Measurements from ENCODE around the gene SLC2A5.

The SLC2A5 gene

DNA sequence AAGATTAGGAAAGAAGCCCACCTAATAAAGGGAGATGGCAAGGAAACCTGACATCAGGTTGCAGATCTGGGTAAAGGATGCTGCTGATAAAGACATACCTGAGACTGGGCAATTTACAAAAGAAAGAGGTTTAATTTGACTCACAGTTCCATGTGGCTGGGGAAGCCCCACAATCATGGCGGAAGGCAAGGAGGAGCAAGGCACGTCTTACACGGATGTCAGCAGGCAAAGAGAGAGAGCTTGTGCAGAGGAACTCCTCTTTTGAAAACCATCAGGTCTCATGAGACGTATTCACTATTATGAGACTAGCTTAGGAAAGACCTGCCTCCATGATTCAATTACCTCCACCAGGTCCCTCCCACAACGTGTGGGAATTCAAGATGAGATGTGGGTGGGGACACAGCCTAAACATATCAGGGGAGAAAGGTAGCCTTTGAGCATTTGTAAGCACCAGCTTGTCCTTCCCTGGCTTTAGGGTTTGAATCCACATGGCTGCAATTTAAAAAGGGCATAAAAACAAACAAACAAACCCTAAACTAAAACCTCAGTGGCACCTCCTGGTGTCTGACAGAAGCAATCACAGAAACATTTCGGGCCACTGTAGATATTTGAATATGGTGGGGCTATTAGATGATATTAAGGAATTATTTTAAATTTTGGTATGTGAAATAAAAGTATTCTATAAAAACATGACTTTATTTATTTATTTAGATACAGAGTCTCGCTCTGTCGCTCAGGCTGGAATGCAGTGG lies 76.3 kb downstream of the SLC2A5 start:
- H3K27ac ChIP-seq: no peak overlapping the region
- TF ChIP-seq CTCF (conservative IDR thresholded peaks at IDR 0.05): no peak

- no peak overlapping the region for H3K27ac ChIP-seq
- TF ChIP-seq CTCF (conservative IDR thresholded peaks at IDR 0.05): no peak
Measured at GRCh38 chr1:8989821-8990220, 79.6 kb downstream of the SLC2A5 start.

GRCh38 chr1:8989061-8989460 lies 80.4 kb downstream of the SLC2A5 start:
- H3K27ac ChIP-seq: no peak overlapping the region
- TF ChIP-seq CTCF (conservative IDR thresholded peaks at IDR 0.05): no peak

- no peak for TF ChIP-seq CTCF (conservative IDR thresholded peaks at IDR 0.05)
- H3K27ac ChIP-seq: no peak overlapping the region; the same call in 1 of the 2 replicates
Measured at GRCh38 chr1:8988618-8988967, 80.8 kb downstream of the SLC2A5 start.

GRCh38 chr1:8987881-8988617 lies 81.4 kb downstream of the SLC2A5 start:
- TF ChIP-seq CTCF (conservative IDR thresholded peaks at IDR 0.05): peak; percentile 95
- peak overlapping the region; percentile 29; the same call in 1 of the 2 replicates for H3K27ac ChIP-seq

GRCh38 chr1:8986814-8987190 lies 82.6 kb downstream of the SLC2A5 start:
- no peak for TF ChIP-seq CTCF (conservative IDR thresholded peaks at IDR 0.05)
- H3K27ac ChIP-seq: peak overlapping the region; percentile 66

DNA sequence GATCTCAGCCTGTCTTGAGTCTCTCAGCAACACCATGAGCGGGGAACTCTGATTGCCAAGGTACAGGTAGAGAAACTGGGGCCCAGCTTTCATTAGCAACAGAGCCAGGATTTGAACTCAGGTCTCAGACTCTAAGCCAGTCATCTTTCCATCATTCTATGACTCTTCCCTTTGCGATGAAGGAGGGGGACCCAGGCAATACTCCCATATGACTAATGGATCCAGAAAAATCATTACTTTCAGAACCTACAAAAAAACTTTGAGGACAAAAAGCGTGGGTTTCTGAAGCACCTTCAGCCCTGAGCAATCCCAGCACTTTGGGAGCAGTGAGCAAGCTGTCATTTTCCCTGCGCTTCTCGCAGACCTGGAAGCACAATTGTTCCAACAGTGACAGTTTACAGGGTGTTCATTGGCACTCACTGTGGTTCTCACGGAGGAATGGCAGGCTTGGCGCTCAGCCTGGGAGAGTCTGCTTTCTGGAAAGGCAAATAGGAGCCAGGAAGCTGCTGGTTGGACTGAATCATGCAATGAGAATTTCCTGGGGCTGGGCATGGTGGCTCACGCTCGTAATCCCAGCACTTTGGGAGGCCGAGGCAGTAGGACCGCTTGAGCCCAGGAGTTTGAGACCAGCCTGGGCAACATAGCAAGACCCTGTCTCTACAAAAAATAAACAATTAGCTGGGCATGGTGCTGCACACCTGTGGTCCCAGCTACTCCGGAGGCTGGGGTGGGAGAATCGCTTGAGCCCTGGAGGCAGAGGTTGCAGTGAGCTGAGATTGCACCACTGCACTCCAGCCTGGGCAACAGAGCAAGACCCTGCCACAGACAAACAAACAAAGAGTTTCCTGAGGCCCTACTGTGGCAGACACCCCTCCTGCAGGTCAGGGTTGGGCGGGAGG lies 83.3 kb downstream of the SLC2A5 start:
- no peak for TF ChIP-seq CTCF (conservative IDR thresholded peaks at IDR 0.05)
- H3K27ac ChIP-seq: peak overlapping the region; percentile 66

Measured in VCaP (cell line).